Spleen (tissue), 7 donors: ENCODE measurements around the gene CDKN2C.

Experiments
- POLR2A ChIP-seq, 3 donors: fragments of 450-650 bp; IDR thresholded peaks; one replicate each; pipeline ENCODE4 v1.5.1; 2017; ENCODE audit warnings: antibody characterized with exemption in 3 of 3, mild to moderate bottlenecking in 1 of 3
- TF ChIP-seq, protein P1 (sequence below), 11 experiments: fragments of 200-600 bp in 7 of 11; fragments of 450-650 bp in 4 of 11; sonication (generic) in 4 of 11; IDR thresholded peaks in 8 of 11; conservative IDR thresholded peaks in 3 of 11; 1 replicate in 7 of 11; 2 replicates in 4 of 11; pipeline versions ENCODE4 v1.4.0 to v1.8.0; 2016 to 2021; ENCODE audit warnings: antibody characterized with exemption in 11 of 11, inconsistent platforms in 4 of 11, mild to moderate bottlenecking in 1 of 11
- donor health status: DM: no; HTN: no; CAD: no; lungs with moderate emphysema.
- donor health status: DM: no; HTN: no; CAD: no.
- donor health status: DM: no; HTN: no; CAD: no.

GRCh38 chr1:50959303-50959912, 10.6 kb upstream of the CDKN2C start:
- TF ChIP-seq, protein P1, sequence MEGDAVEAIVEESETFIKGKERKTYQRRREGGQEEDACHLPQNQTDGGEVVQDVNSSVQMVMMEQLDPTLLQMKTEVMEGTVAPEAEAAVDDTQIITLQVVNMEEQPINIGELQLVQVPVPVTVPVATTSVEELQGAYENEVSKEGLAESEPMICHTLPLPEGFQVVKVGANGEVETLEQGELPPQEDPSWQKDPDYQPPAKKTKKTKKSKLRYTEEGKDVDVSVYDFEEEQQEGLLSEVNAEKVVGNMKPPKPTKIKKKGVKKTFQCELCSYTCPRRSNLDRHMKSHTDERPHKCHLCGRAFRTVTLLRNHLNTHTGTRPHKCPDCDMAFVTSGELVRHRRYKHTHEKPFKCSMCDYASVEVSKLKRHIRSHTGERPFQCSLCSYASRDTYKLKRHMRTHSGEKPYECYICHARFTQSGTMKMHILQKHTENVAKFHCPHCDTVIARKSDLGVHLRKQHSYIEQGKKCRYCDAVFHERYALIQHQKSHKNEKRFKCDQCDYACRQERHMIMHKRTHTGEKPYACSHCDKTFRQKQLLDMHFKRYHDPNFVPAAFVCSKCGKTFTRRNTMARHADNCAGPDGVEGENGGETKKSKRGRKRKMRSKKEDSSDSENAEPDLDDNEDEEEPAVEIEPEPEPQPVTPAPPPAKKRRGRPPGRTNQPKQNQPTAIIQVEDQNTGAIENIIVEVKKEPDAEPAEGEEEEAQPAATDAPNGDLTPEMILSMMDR (IDR thresholded peaks at IDR 0.05 in 8 of 11, conservative IDR thresholded peaks at IDR 0.05 in 3 of 11), result no peak
- TF ChIP-seq POLR2A (IDR thresholded peaks at IDR 0.05), result no peak
